Panc1 (cell line): ENCODE results near the gene CFAP97D1.
"Not testable (repeated sequence)": the region's sequence is repeated elsewhere in the genome, so short reads cannot be mapped to it uniquely, and the experiment has no call there.

Experiments used
- TCF7L2 ChIP-seq: IDR thresholded peaks from 2 replicates; pipeline ENCODE4 v1.6.1; 2011; ENCODE audit warnings: mild to moderate bottlenecking, low read depth, low read length, inconsistent platforms
- TF ChIP-seq, protein P1 (sequence below), 2 experiments: IDR thresholded peaks; 2 replicates each; pipeline ENCODE4 v1.6.1; 2011 to 2012; ENCODE audit warnings: low read depth in 2 of 2, control low read depth in 1 of 2, low read length in 1 of 2, mild to moderate bottlenecking in 1 of 2, moderate library complexity in 1 of 2; ENCODE audit not compliant: insufficient read depth in 1 of 2
- TF ChIP-seq, protein P2 (sequence below): fragments of 450-650 bp; IDR thresholded peaks from 2 replicates; pipeline ENCODE4 v1.5.1; 2017; ENCODE audit warnings: mild to moderate bottlenecking

DNA sequence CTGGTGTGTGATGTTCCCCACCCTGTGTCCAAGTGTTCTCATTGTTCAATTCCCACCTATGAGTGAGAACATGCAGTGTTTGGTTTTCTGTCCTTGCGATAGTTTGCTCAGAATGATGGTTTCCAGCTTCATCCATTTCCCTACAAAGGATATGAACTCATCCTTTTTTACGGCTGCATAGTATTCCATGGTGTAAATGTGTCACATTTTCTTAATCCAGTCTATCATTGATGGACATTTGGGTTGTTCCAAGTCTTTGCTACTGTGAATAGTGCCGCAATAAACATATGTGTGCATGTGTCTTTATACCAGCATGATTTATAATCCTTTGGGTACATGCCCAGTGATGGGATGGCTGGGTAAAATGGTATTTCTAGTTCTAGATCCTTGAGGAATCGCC is 12.4 kb downstream of the CFAP97D1 start:
- TF ChIP-seq, protein P1, sequence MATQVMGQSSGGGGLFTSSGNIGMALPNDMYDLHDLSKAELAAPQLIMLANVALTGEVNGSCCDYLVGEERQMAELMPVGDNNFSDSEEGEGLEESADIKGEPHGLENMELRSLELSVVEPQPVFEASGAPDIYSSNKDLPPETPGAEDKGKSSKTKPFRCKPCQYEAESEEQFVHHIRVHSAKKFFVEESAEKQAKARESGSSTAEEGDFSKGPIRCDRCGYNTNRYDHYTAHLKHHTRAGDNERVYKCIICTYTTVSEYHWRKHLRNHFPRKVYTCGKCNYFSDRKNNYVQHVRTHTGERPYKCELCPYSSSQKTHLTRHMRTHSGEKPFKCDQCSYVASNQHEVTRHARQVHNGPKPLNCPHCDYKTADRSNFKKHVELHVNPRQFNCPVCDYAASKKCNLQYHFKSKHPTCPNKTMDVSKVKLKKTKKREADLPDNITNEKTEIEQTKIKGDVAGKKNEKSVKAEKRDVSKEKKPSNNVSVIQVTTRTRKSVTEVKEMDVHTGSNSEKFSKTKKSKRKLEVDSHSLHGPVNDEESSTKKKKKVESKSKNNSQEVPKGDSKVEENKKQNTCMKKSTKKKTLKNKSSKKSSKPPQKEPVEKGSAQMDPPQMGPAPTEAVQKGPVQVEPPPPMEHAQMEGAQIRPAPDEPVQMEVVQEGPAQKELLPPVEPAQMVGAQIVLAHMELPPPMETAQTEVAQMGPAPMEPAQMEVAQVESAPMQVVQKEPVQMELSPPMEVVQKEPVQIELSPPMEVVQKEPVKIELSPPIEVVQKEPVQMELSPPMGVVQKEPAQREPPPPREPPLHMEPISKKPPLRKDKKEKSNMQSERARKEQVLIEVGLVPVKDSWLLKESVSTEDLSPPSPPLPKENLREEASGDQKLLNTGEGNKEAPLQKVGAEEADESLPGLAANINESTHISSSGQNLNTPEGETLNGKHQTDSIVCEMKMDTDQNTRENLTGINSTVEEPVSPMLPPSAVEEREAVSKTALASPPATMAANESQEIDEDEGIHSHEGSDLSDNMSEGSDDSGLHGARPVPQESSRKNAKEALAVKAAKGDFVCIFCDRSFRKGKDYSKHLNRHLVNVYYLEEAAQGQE (IDR thresholded peaks at IDR 0.05; ENCODE audit: insufficient read depth in 1 of 2, low read depth in 2 of 2, low read length in 1 of 2) = not testable (repeated sequence)
- TF ChIP-seq TCF7L2 = not testable (repeated sequence)
- TF ChIP-seq, protein P2, sequence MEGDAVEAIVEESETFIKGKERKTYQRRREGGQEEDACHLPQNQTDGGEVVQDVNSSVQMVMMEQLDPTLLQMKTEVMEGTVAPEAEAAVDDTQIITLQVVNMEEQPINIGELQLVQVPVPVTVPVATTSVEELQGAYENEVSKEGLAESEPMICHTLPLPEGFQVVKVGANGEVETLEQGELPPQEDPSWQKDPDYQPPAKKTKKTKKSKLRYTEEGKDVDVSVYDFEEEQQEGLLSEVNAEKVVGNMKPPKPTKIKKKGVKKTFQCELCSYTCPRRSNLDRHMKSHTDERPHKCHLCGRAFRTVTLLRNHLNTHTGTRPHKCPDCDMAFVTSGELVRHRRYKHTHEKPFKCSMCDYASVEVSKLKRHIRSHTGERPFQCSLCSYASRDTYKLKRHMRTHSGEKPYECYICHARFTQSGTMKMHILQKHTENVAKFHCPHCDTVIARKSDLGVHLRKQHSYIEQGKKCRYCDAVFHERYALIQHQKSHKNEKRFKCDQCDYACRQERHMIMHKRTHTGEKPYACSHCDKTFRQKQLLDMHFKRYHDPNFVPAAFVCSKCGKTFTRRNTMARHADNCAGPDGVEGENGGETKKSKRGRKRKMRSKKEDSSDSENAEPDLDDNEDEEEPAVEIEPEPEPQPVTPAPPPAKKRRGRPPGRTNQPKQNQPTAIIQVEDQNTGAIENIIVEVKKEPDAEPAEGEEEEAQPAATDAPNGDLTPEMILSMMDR = not testable (repeated sequence)
